ENCODE measurements around the gene UHRF1.
"Not testable (repeated sequence)": the region's sequence is repeated elsewhere in the genome, so short reads cannot be mapped to it uniquely, and the experiment has no call there.

UHRF1 gene

GRCh38 chr19:4937060-4937459, 27.8 kb downstream of the UHRF1 start:
- no peak for ATAC-seq

- ATAC-seq, result not testable (repeated sequence)
Measured at GRCh38 chr19:4938461-4938860, 29.2 kb downstream of the UHRF1 start.

- no peak for ATAC-seq
Measured at GRCh38 chr19:4939466-4939865, 30.2 kb downstream of the UHRF1 start.

- ATAC-seq, result not testable (repeated sequence)
Measured at GRCh38 chr19:4941638-4942169, 32.4 kb downstream of the UHRF1 start.

- ATAC-seq, result not testable (repeated sequence)
Measured at GRCh38 chr19:4950650-4951049, 41.3 kb downstream of the UHRF1 start.

GRCh38 chr19:4951656-4952055, 42.4 kb downstream of the UHRF1 start:
- ATAC-seq, result no peak

- no peak for ATAC-seq
Measured at GRCh38 chr19:4952945-4953344, 43.6 kb downstream of the UHRF1 start.

- ATAC-seq, result peak in 1 of 2 donors; percentile 13
Measured at GRCh38 chr19:4954320-4955149, 45.2 kb downstream of the UHRF1 start.

- ATAC-seq, result no peak
Measured at GRCh38 chr19:4955274-4955673, 46.0 kb downstream of the UHRF1 start.

GRCh38 chr19:4957981-4958380, 48.7 kb downstream of the UHRF1 start:
- no peak for ATAC-seq

- ATAC-seq, result no peak
Measured at GRCh38 chr19:4962085-4962619, 52.9 kb downstream of the UHRF1 start.

GRCh38 chr19:4965061-4965460, 55.8 kb downstream of the UHRF1 start:
- ATAC-seq, result no peak

- no peak for ATAC-seq
Measured at GRCh38 chr19:4966591-4966990, 57.3 kb downstream of the UHRF1 start.

GRCh38 chr19:4967738-4968461, 58.6 kb downstream of the UHRF1 start:
- ATAC-seq, result no peak

- ATAC-seq, result peak; percentile 96 to 97
Measured at GRCh38 chr19:4968462-4969291, 59.4 kb downstream of the UHRF1 start, which contains the start of gene KDM4B. Gene KDM4B, plus strand, starts transcription at chr19:4969113. Its CDS starts 63,778 bp downstream, at chr19:5032891.

- no peak for ATAC-seq
Measured at GRCh38 chr19:4969292-4969771, 60.0 kb downstream of the UHRF1 start.

- no peak for ATAC-seq
Measured at GRCh38 chr19:4969772-4970531, 60.7 kb downstream of the UHRF1 start.

- ATAC-seq, result no peak
Measured at GRCh38 chr19:4970558-4971423, 61.5 kb downstream of the UHRF1 start.

- ATAC-seq, result no peak
Measured at GRCh38 chr19:4971424-4971793, 62.1 kb downstream of the UHRF1 start.

GRCh38 chr19:4971816-4972495, 62.7 kb downstream of the UHRF1 start:
- ATAC-seq, result no peak

Measured in activated CD4-positive, CD25-positive, alpha-beta regulatory T cell treated with anti-CD3 and anti-CD28 coated beads, Interleukin-2, amount 50 U/mL, for 24 hours (primary cell).